Osteoblast (primary cell): Measurements from ENCODE around the gene MTMR12. TPM values are rescaled to one million over a fixed set of nuclear protein-coding genes. Genes with fewer than 3 reads are reported as not detected.
A peak's percentile ranks its signal among the peaks of the same experiment; 100 is the strongest.

Source experiments
- DNase-seq: peaks from one replicate; pipeline ENCODE4 v3.0.0; 2011; ENCODE audit warnings: low spot score, mixed read lengths; ENCODE audit not compliant: insufficient read length; ENCODE audit errors: missing footprints
- H2AFZ ChIP-seq: 2 replicates; pipeline ENCODE4 v1.6.0; 2011; ENCODE audit warnings: mild to moderate bottlenecking, low read length
- H3K27ac ChIP-seq: 2 replicates; pipeline ENCODE4 v1.5.1; 2011; ENCODE audit warnings: mild to moderate bottlenecking, low read depth, low read length, moderate library complexity
- H3K27me3 ChIP-seq: 2 replicates; pipeline ENCODE4 v1.6.0; 2012; ENCODE audit warnings: mild to moderate bottlenecking, control low read depth, inconsistent platforms, low read length, moderate library complexity; ENCODE audit not compliant: insufficient read depth
- H3K36me3 ChIP-seq: 2 replicates; pipeline ENCODE4 v1.5.1; 2011; ENCODE audit warnings: mild to moderate bottlenecking, low read length, control low read depth, moderate library complexity; ENCODE audit not compliant: insufficient read depth
- H3K4me1 ChIP-seq: 2 replicates; pipeline ENCODE4 v1.5.1; 2011; ENCODE audit warnings: mild to moderate bottlenecking, low read length, control low read depth, moderate library complexity; ENCODE audit not compliant: insufficient read depth
- H3K4me2 ChIP-seq: 2 replicates; pipeline ENCODE4 v1.6.0; 2011; ENCODE audit warnings: mild to moderate bottlenecking, low read length; ENCODE audit not compliant: insufficient read depth
- H3K4me3 ChIP-seq: fragments of 200-600 bp; sonication (generic); 3 replicates; pipeline ENCODE4 v1.5.1; 2012; ENCODE audit warnings: mild to moderate bottlenecking, low read length, inconsistent platforms; ENCODE audit not compliant: insufficient read depth
- H3K79me2 ChIP-seq: 2 replicates; pipeline ENCODE4 v1.6.0; 2012; ENCODE audit warnings: mild to moderate bottlenecking, low read length, control low read depth, inconsistent platforms; ENCODE audit not compliant: insufficient read depth
- H3K9me3 ChIP-seq: 2 replicates; pipeline ENCODE4 v1.5.1; 2011; ENCODE audit warnings: low read depth, low read length, control low read depth
- H4K20me1 ChIP-seq: 2 replicates; pipeline ENCODE4 v1.6.0; 2012; ENCODE audit warnings: mild to moderate bottlenecking, low read length, control low read depth; ENCODE audit not compliant: insufficient read depth
- CTCF ChIP-seq: IDR thresholded peaks from 2 replicates; pipeline ENCODE4 v1.5.1; 2011; ENCODE audit warnings: mild to moderate bottlenecking, low read depth, low read length, moderate library complexity; ENCODE audit errors: extremely low read depth
- total RNA-seq: library from RNA; depleted of rRNA; stranded (reverse); fragments of >200 nt; gene quantifications from 2 replicates; pipeline ENCODE4 v1.2.3, GENCODE V29; 2012

The MTMR12 gene
- total RNA-seq, 1 donor, result 20.6 TPM

DNA sequence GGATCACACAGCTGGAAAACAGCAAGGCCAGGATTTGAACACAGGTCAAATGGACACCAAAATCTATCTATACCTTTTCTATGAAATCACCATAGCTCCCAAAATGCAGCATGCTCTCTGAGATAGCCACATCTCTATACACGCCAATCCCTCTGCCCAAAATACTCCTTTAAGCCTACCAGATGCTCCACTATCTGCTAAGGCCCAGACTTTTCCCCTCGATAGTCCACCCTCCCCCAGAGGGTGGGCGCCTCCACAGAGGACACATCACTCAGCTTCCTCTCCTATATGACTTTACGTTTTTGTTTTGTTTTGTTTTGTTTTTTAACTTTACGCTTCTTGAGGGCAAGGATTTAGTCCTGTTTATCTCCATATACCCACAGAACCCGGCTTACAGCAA is 46.8 kb downstream of the MTMR12 start:
- no peaks in the 10 kb centered on the region for H3K9me3 ChIP-seq
- H3K36me3 ChIP-seq, result peaks cover 41% of the 10 kb centered on the region
- no peak overlapping the region for H3K4me3 ChIP-seq
- H3K79me2 ChIP-seq, result no peaks in the 10 kb centered on the region
- no peak for DNase-seq
- H3K4me2 ChIP-seq, result no peak overlapping the region
- H3K27me3 ChIP-seq, result no peaks in the 10 kb centered on the region
- no peak for TF ChIP-seq CTCF
- no peaks in the 10 kb centered on the region for H4K20me1 ChIP-seq
- H2AFZ ChIP-seq, result no peak overlapping the region
- no peak overlapping the region for H3K27ac ChIP-seq
- H3K4me1 ChIP-seq, result no peaks in the 10 kb centered on the region

GRCh38 chr5:32264957-32265572 is 47.7 kb downstream of the MTMR12 start:
- no peak for TF ChIP-seq CTCF
- no peaks in the 10 kb centered on the region for H3K79me2 ChIP-seq
- H3K4me1 ChIP-seq, result no peaks in the 10 kb centered on the region
- H3K4me2 ChIP-seq, result no peak overlapping the region
- H3K27ac ChIP-seq, result no peak overlapping the region
- no peaks in the 10 kb centered on the region for H3K9me3 ChIP-seq
- no peak overlapping the region for H3K4me3 ChIP-seq
- no peak for DNase-seq
- H3K27me3 ChIP-seq, result no peaks in the 10 kb centered on the region
- no peak overlapping the region for H2AFZ ChIP-seq
- no peaks in the 10 kb centered on the region for H4K20me1 ChIP-seq
- peaks cover 35% of the 10 kb centered on the region for H3K36me3 ChIP-seq

DNA sequence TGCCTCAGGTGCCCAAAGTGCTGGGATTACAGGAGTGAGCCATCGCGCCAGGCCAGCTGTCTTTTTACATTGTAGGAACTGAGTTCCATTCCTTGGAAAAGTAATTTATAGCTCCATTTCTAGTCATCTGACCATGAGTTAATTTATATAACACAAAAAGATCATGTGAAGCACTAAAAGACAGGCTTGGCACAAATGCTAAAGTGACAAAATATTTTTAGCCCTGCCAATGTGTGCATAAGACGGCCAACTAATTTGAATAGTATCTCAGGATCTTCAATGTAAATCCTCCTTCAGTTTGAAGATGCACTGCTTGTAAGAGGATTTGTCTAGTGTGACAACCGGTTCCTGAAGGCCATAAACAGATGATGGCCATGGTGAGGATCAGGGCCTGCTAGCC is 49.1 kb downstream of the MTMR12 start:
- Histone ChIP-seq H3K36me3 (peaks cover 36% of the 10 kb centered on the region), H3K79me2 (no peaks in the 10 kb centered on the region), H3K4me2 (no peak overlapping the region), H3K9me3 (no peaks in the 10 kb centered on the region), H2AFZ (no peak overlapping the region), H3K27me3 (no peaks in the 10 kb centered on the region), H3K27ac (no peak overlapping the region), H3K4me1 (no peaks in the 10 kb centered on the region), H4K20me1 (no peaks in the 10 kb centered on the region), H3K4me3 (no peak overlapping the region)
- DNase-seq, result no peak
- TF ChIP-seq CTCF, result no peak

DNA sequence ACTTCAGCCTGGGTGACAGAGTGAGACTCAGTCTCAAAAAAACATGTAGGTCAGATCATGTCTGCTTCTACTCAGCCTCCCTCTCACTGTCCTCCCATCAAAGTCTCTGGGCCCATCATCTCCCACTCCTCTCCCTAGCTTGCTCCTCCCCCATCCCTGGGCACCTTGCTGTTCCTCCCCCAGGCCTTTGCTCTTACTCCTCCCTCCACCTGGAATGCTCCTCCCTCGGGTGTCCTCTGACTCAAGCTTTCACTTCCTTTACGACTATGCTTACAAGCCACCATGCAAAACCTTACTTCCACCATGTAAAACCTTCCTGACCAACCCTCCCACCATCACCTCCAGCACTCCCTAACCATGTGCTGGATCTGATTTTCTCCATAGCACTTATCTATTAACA is 51.5 kb downstream of the MTMR12 start:
- Histone ChIP-seq H3K27me3 (no peaks in the 10 kb centered on the region), H3K4me1 (no peaks in the 10 kb centered on the region), H3K4me2 (no peak overlapping the region), H3K9me3 (no peaks in the 10 kb centered on the region), H3K36me3 (peaks cover 36% of the 10 kb centered on the region), H2AFZ (no peak overlapping the region), H3K4me3 (no peak overlapping the region), H3K79me2 (no peaks in the 10 kb centered on the region), H3K27ac (peak overlapping the region; percentile 37), H4K20me1 (no peaks in the 10 kb centered on the region)
- TF ChIP-seq CTCF, result no peak
- no peak for DNase-seq
